ENCODE data around the gene TACC3.

The TACC3 gene

GRCh38 chr4:1757836-1758235 lies 36.5 kb downstream of the TACC3 start:
- no peak for TF ChIP-seq NFIC (IDR thresholded peaks at IDR 0.05)
- TF ChIP-seq TAF1 (IDR thresholded peaks at IDR 0.05; ENCODE audit: low read depth), result no peak
- no peak for TF ChIP-seq EGR1 (IDR thresholded peaks at IDR 0.05)
- TF ChIP-seq, protein P1, sequence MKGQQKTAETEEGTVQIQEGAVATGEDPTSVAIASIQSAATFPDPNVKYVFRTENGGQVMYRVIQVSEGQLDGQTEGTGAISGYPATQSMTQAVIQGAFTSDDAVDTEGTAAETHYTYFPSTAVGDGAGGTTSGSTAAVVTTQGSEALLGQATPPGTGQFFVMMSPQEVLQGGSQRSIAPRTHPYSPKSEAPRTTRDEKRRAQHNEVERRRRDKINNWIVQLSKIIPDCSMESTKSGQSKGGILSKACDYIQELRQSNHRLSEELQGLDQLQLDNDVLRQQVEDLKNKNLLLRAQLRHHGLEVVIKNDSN (IDR thresholded peaks at IDR 0.05), result no peak

DNA sequence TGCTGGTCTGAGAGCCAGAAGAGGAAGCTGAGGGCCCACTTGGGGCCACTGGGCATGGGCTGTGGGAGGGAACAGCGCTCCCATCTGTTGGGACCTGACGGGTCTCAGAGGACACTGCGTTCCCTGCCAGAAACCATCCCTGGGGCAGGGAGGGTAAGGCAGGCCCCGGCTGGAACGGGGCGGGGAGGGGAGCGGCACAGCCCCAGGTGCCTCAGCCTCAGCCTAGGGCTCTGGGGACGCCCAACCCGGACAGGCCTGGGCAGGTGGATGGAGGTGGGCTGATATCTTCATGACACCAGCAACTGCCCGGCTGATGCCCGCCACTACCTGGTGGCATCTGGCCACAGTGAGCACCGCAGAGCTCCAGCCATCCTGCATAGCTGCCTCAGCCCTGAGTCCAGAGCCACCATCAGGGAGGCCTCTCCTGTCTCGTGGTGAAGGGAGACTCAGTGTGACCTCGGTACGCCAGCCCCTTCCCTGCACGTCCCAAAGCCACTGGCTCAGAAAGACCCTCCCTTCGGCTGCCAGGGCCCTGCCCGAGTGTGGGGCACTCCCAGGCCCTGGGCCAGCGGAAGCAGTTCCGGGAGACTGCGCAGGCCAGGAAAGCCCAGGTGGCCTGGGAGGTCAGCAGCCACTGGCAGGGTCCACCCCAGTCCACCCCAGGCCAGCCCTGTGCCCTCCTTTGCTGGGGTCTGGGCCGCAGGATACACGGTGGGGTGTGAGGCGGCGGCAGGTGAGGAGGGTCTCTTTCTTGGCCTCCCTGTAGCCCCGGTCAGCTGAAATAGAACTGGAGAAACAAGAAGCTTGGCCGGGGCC lies 37.2 kb downstream of the TACC3 start:
- TF ChIP-seq RAD21 (IDR thresholded peaks at IDR 0.05; ENCODE audit: low read depth) (no peak), EGR1 (IDR thresholded peaks at IDR 0.05) (no peak), ZBTB7A (IDR thresholded peaks at IDR 0.05; ENCODE audit: low read depth) (no peak), REST (IDR thresholded peaks at IDR 0.05; ENCODE audit: low read depth) (no peak), TCF12 (IDR thresholded peaks at IDR 0.05; ENCODE audit: low read depth) (no peak), CREB1 (IDR thresholded peaks at IDR 0.05; ENCODE audit: low read depth) (no peak), FOXM1 (IDR thresholded peaks at IDR 0.05; ENCODE audit: borderline replicate concordance, low read depth) (no peak), EP300 (IDR thresholded peaks at IDR 0.05; ENCODE audit: borderline replicate concordance) (no peak), NFIC (IDR thresholded peaks at IDR 0.05) (no peak), YY1 (IDR thresholded peaks at IDR 0.05; ENCODE audit: low read depth) (no peak), TEAD4 (IDR thresholded peaks at IDR 0.05) (no peak), CEBPB (IDR thresholded peaks at IDR 0.05) (no peak), TAF1 (IDR thresholded peaks at IDR 0.05; ENCODE audit: low read depth) (no peak)
- TF ChIP-seq, protein P2, sequence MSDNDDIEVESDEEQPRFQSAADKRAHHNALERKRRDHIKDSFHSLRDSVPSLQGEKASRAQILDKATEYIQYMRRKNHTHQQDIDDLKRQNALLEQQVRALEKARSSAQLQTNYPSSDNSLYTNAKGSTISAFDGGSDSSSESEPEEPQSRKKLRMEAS (IDR thresholded peaks at IDR 0.05), result no peak
- TF ChIP-seq, protein P1 (IDR thresholded peaks at IDR 0.05), result no peak

DNA sequence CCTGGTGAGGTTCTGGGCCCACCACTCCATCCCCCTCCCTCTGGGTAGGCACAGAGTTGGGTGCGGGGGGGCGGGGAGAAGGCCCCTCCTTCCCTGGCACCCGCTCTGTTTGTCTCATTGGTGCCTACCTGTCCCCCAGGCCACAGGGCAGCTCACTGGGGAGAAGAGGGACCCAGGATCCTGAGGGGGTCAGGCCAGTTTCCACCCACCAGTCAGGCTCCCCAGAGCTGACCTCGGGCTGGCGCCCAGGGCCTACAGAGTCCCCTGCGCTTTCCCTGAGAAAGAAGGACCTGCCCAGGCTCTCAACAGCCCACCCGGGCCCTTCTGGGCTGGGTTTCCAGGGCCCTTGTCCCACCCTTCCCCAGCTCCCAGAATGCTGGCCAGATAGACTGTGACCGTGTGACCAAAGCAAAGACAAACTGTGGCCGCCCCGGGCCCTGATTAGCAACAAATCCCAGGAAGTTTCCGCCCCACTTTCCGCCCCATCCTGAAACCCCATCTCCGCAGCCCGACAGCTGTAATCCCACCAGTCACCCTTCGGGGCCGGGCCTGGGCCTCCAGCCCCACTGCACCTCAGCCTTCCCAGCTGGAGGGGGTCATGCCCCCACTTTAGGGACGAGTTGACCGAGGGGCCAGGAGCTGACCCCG lies 38.0 kb downstream of the TACC3 start:
- TF ChIP-seq, protein P1 (IDR thresholded peaks at IDR 0.05), result no peak
- TF ChIP-seq CREB1 (IDR thresholded peaks at IDR 0.05; ENCODE audit: low read depth) (no peak), FOXM1 (IDR thresholded peaks at IDR 0.05; ENCODE audit: borderline replicate concordance, low read depth) (no peak), TCF12 (IDR thresholded peaks at IDR 0.05; ENCODE audit: low read depth) (no peak), RAD21 (IDR thresholded peaks at IDR 0.05; ENCODE audit: low read depth) (no peak), TAF1 (IDR thresholded peaks at IDR 0.05; ENCODE audit: low read depth) (no peak), YY1 (IDR thresholded peaks at IDR 0.05; ENCODE audit: low read depth) (no peak), NFIC (IDR thresholded peaks at IDR 0.05) (no peak), CEBPB (IDR thresholded peaks at IDR 0.05) (no peak), ZBTB7A (IDR thresholded peaks at IDR 0.05; ENCODE audit: low read depth) (no peak), EP300 (IDR thresholded peaks at IDR 0.05; ENCODE audit: borderline replicate concordance) (no peak)
- TF ChIP-seq, protein P2 (IDR thresholded peaks at IDR 0.05), result no peak

DNA sequence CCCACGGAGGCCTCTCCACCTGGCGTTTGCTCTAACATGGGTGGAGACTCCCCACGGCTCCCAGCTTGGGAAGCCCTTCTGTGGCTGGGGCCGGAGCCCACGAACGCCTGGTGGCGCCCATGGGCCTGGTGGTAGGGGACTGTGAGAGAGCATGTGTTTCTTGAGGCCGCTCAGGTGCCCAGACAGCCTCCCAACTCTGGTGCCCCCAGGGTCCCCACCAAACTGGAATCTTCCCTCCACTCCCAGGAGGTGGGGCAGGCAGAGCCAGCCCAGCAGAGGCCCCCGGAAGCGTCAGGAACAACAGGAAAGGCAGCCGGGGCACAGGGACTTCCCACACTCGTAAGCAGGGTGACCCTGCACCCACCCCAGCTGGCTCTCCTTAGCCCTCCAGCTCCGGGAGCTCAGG lies 38.5 kb downstream of the TACC3 start:
- TF ChIP-seq REST (IDR thresholded peaks at IDR 0.05; ENCODE audit: low read depth) (no peak), EGR1 (IDR thresholded peaks at IDR 0.05) (no peak), NFIC (IDR thresholded peaks at IDR 0.05) (no peak), RAD21 (IDR thresholded peaks at IDR 0.05; ENCODE audit: low read depth) (no peak), TCF12 (IDR thresholded peaks at IDR 0.05; ENCODE audit: low read depth) (no peak), CREB1 (IDR thresholded peaks at IDR 0.05; ENCODE audit: low read depth) (no peak), TAF1 (IDR thresholded peaks at IDR 0.05; ENCODE audit: low read depth) (no peak), TEAD4 (IDR thresholded peaks at IDR 0.05) (no peak), FOXM1 (IDR thresholded peaks at IDR 0.05; ENCODE audit: borderline replicate concordance, low read depth) (no peak), CEBPB (IDR thresholded peaks at IDR 0.05) (no peak), YY1 (IDR thresholded peaks at IDR 0.05; ENCODE audit: low read depth) (no peak), ZBTB7A (IDR thresholded peaks at IDR 0.05; ENCODE audit: low read depth) (no peak), EP300 (IDR thresholded peaks at IDR 0.05; ENCODE audit: borderline replicate concordance) (no peak)
- TF ChIP-seq, protein P2 (IDR thresholded peaks at IDR 0.05), result no peak
- TF ChIP-seq, protein P1 (IDR thresholded peaks at IDR 0.05), result no peak
